Colonic mucosa (tissue), 4 donors: ENCODE results near the gene KDM7A. TPM values are rescaled to one million over a fixed set of nuclear protein-coding genes. Genes with fewer than 3 reads are reported as not detected.
"Not testable (repeated sequence)": the region's sequence is repeated elsewhere in the genome, so short reads cannot be mapped to it uniquely, and the experiment has no call there.

Experiments
- DNase-seq: peaks from one replicate; pipeline ENCODE4 v3.0.0-alpha.2; 2020
- H3K27ac ChIP-seq: fragments of 200-600 bp; one replicate; pipeline ENCODE4 v1.8.0; 2021
- H3K27me3 ChIP-seq: fragments of 200-600 bp; one replicate; pipeline ENCODE4 v1.8.0; 2021
- H3K36me3 ChIP-seq: fragments of 200-600 bp; one replicate; pipeline ENCODE4 v1.8.0; 2021
- H3K4me1 ChIP-seq: fragments of 200-600 bp; one replicate; pipeline ENCODE4 v1.8.0; 2021; ENCODE audit warnings: mild to moderate bottlenecking
- H3K4me3 ChIP-seq: fragments of 200-600 bp; one replicate; pipeline ENCODE4 v1.8.0; 2021
- H3K9ac ChIP-seq, 2 donors: one replicate each; pipeline ENCODE4 v1.7.0; 2013; ENCODE audit warnings: control low read depth in 2 of 2, low read depth in 2 of 2, low read length in 2 of 2
- H3K9me3 ChIP-seq: fragments of 200-600 bp; one replicate; pipeline ENCODE4 v1.8.0; 2021
- intact Hi-C: fragments of 100-400 bp; cut with DNase I; formaldehyde crosslinking; loops from one replicate; pipeline ENCODE4 v1.14.1; 2022
- total RNA-seq, 2 donors: library from RNA; stranded (reverse); fragmentation: NEBNext Ultra II Directional in 1 of 2; extraction: Animal tissue kit (Norgen Biotek cat#: 25700) in 1 of 2; gene quantifications; one replicate each; pipeline ENCODE4 v1.2.1, GENCODE V29; 2021
- TF ChIP-seq, protein P1 (sequence below): fragments of 200-600 bp; IDR thresholded peaks from one replicate; pipeline ENCODE4 v1.8.0; 2022; ENCODE audit warnings: antibody characterized with exemption, mild to moderate bottlenecking
- donor health status: healthy.
- donor health status: DM: no; HTN: no; CAD: no.
- donor health status: DM: no; HTN: no; CAD: no.

KDM7A gene
- total RNA-seq, 2 donors from 2014 or later, result 14.7 to 37.5 TPM

DNA sequence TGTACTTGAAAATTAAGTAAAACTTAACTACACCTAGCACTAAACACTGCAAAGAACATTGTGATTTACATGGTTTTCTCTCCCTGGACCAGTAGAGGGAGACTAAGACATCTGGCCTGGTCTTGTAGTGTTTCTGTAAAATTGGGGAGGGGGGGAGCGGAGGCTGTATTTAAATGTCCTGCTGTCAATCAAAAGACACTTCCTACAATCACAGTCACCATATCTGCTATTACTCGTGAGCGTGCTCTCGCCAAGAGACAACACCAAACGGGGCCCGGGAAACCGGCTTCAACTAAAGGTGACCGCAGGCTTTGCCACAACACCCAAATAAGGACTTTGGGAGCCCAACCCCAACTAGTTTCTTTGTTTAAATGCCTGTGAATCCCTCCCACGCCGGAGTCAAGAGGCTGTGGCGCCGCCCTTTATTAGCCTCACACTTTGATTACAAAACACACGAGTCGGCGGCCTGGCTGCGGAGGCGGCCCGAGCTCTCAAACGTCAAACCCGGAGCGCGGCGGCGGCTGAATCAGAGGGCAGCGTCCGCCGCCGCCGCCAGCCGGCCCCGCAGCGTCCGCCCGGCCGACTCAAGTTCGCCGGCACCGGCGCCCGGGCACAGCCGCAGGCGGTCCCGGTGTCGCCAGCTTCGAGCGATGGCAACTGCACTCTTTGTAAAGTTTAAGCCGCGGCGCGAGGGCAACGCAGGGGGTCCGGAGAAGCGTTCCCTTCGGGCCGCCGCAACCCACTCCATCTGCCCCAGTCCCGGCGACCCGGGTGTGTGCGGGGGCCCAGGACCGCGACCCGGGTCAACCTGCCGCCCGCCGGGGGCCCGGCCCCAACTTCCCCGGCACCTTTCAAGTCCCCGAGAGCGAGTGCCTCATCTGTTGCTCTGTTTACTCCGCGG, 1.3 kb downstream of the KDM7A start:
- peak overlapping the region; percentile 92 for H3K4me3 ChIP-seq
- peak overlapping the region; percentile 74 to 96 for H3K9ac ChIP-seq
- TF ChIP-seq, protein P1, sequence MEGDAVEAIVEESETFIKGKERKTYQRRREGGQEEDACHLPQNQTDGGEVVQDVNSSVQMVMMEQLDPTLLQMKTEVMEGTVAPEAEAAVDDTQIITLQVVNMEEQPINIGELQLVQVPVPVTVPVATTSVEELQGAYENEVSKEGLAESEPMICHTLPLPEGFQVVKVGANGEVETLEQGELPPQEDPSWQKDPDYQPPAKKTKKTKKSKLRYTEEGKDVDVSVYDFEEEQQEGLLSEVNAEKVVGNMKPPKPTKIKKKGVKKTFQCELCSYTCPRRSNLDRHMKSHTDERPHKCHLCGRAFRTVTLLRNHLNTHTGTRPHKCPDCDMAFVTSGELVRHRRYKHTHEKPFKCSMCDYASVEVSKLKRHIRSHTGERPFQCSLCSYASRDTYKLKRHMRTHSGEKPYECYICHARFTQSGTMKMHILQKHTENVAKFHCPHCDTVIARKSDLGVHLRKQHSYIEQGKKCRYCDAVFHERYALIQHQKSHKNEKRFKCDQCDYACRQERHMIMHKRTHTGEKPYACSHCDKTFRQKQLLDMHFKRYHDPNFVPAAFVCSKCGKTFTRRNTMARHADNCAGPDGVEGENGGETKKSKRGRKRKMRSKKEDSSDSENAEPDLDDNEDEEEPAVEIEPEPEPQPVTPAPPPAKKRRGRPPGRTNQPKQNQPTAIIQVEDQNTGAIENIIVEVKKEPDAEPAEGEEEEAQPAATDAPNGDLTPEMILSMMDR, result peak; percentile 53
- DNase-seq, result peak; percentile 92
- H3K36me3 ChIP-seq, result no peaks in the 10 kb centered on the region
- H3K27ac ChIP-seq, result peak overlapping the region; percentile 100
- H3K9me3 ChIP-seq, result no peaks in the 10 kb centered on the region
- intact Hi-C loops, result loop anchor here (5.0 kb wide), 1 partner anchor 152 kb away; no protein-coding TSS in a partner anchor
- peaks cover 8% of the 10 kb centered on the region for H3K4me1 ChIP-seq
- H3K27me3 ChIP-seq, result no peaks in the 10 kb centered on the region

DNA sequence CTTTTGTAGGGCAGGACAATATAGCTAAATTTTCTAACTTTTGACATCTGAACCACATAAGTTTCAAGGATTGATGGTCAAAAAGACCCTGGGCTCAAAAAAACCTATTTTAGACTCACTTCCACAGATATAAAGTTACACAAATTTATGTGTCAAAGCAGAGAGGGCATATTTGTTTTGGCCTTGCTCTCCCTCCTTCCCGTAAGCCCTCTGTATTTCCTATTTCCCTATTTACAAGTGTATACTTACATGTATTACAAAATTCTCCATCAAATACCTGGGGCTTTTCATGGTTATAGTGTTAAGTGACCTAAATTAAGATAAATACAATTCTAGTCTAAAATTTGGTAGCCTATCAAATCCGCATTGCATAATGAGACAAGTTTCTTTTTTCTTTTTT, 2.6 kb downstream of the KDM7A start:
- Histone ChIP-seq H3K27ac (peak overlapping the region; percentile 30), H3K36me3 (no peaks in the 10 kb centered on the region), H3K9ac (no peak overlapping the region), H3K4me3 (no peak overlapping the region), H3K27me3 (no peaks in the 10 kb centered on the region), H3K9me3 (no peaks in the 10 kb centered on the region), H3K4me1 (peaks cover 8% of the 10 kb centered on the region)
- TF ChIP-seq, protein P1, result no peak
- intact Hi-C loops, result no loop called here
- no peak for DNase-seq

DNA sequence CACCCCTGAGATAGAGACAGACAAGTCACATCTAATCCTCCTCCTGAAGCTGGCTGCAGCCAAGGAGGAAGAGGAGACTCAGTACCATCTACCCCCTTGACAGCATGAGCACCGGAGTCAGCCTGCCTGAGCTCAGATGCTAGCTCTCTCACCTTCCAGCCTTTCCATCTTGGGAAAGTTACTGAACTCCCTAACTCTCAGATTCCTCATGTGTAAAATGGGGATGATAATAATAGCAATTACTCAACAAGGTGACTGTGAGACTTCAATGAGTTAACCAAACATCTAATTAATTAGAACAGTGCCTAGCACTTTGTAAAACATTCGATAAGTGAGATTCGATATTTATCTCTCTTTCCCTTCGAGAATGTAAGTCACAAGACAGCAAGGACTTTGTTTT, 6.4 kb downstream of the KDM7A start:
- peaks cover 8% of the 10 kb centered on the region for H3K4me1 ChIP-seq
- H3K9me3 ChIP-seq, result no peaks in the 10 kb centered on the region
- DNase-seq, result no peak
- H3K27me3 ChIP-seq, result no peaks in the 10 kb centered on the region
- no peak overlapping the region for H3K9ac ChIP-seq
- TF ChIP-seq, protein P1, result no peak
- no peak overlapping the region for H3K27ac ChIP-seq
- intact Hi-C loops, result no loop called here
- H3K4me3 ChIP-seq, result no peak overlapping the region
- H3K36me3 ChIP-seq, result no peaks in the 10 kb centered on the region

DNA sequence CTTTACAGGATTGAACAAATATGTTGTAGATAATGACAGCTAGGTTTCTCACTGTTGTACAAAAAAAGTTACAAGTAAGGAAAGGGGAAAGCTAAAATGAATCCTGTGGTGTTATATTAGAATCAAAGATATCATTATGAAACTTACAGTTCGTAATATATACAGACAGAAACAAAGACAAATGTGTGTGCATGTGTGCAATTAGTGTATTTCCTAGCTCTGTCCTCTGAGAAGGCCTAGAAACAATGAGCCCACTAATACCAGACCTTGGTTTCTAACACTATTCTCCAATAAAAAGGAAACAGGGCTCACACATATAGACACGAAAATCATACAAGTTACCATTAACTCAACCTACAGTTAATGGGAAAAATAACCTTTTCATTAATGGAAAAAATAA, 8.0 kb downstream of the KDM7A start:
- H3K4me3 ChIP-seq, result no peak overlapping the region
- intact Hi-C loops, result no loop called here
- H3K36me3 ChIP-seq, result no peaks in the 10 kb centered on the region
- no peak overlapping the region for H3K27ac ChIP-seq
- no peak for DNase-seq
- TF ChIP-seq, protein P1, result no peak
- H3K4me1 ChIP-seq, result peaks cover 3% of the 10 kb centered on the region
- no peaks in the 10 kb centered on the region for H3K27me3 ChIP-seq
- H3K9me3 ChIP-seq, result no peaks in the 10 kb centered on the region
- H3K9ac ChIP-seq, result no peak overlapping the region

DNA sequence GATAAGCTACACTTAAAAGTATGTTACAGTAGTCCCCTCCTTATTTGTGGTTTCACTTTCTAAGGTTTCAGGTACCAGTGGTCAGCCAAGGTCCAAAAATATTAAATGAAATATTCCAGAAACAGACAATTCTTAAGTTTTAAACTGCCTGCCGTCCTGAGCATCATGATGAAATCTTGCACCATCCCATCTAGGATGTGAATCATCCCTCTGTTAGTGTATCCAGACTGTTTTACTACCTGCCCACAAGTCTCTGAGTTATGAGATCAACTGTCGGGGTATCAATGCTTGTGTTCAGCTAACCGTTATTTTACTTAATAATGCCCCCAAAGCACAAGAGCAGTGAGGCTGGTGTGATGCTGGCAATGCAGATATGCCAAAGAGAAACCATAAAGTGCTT, 11.4 kb downstream of the KDM7A start:
- H3K4me1 ChIP-seq, result no peaks in the 10 kb centered on the region
- H3K9me3 ChIP-seq, result no peaks in the 10 kb centered on the region
- H3K27ac ChIP-seq, result no peak overlapping the region
- no peaks in the 10 kb centered on the region for H3K36me3 ChIP-seq
- intact Hi-C loops, result no loop called here
- no peak overlapping the region for H3K9ac ChIP-seq
- TF ChIP-seq, protein P1, result no peak
- DNase-seq, result no peak
- H3K4me3 ChIP-seq, result no peak overlapping the region
- H3K27me3 ChIP-seq, result no peaks in the 10 kb centered on the region

DNA sequence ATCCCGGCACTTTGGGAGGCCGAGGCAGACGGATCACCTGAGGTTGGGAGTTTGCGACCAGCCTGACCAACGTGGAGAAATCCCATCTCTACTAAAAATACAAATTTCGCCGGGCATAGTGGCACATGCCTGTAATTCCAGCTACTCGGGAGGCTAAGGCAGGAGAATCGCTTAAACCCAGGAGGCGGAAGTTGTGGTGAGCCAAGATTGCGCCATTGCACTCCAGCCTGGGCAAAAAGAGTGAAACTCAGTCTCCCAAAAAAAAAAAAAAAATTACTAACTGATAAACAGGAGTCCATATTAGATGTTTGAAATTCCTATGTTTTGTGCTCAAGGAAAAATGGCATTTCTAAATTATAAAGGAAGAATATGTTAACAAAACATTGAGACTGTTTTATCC, 14.7 kb downstream of the KDM7A start:
- intact Hi-C loops, H3K27ac ChIP-seq, H3K4me1 ChIP-seq, H3K9ac ChIP-seq, H3K27me3 ChIP-seq, H3K4me3 ChIP-seq, H3K36me3 ChIP-seq, H3K9me3 ChIP-seq, DNase-seq: not testable (repeated sequence)
